Occipital lobe (tissue), 2 donors: ENCODE results near the gene FUCA2. TPM values are rescaled to one million over a fixed set of nuclear protein-coding genes. Genes with fewer than 3 reads are reported as not detected.
A peak's percentile ranks its signal among the peaks of the same experiment; 100 is the strongest.

Experiments used
- DNase-seq: peaks from one replicate; lab custom pipeline; 2025; lab: John Stamatoyannopoulos, UW
- total RNA-seq: library from RNA; depleted of rRNA; stranded (reverse); fragments of >200 nt; gene quantifications from one replicate; pipeline ENCODE4 v1.2.3, GENCODE V29; 2014

The FUCA2 gene
- total RNA-seq = 13.4 TPM

GRCh38 chr6:143510991-143511891, at the start of gene FUCA2:
Gene FUCA2 (minus strand): TSS chr6:143511720. CDS start chr6:143511634, 86 bp downstream.
- peak; percentile 79 for DNase-seq

- no peak for DNase-seq
Measured at GRCh38 chr6:143561105-143561704, 49.7 kb upstream of the FUCA2 start.

GRCh38 chr6:143559051-143559660, 47.6 kb upstream of the FUCA2 start:
- no peak for DNase-seq

- no peak for DNase-seq
Measured at GRCh38 chr6:143556529-143556928, 45.0 kb upstream of the FUCA2 start.

GRCh38 chr6:143555582-143555981, 44.1 kb upstream of the FUCA2 start:
- no peak for DNase-seq

- no peak for DNase-seq
Measured at GRCh38 chr6:143555071-143555492, 43.6 kb upstream of the FUCA2 start.

GRCh38 chr6:143553337-143553736, 41.8 kb upstream of the FUCA2 start:
- no peak for DNase-seq

- no peak for DNase-seq
Measured at GRCh38 chr6:143549949-143550268, 38.4 kb upstream of the FUCA2 start.

GRCh38 chr6:143549221-143549948, 37.9 kb upstream of the FUCA2 start:
- no peak for DNase-seq

- DNase-seq = no peak
Measured at GRCh38 chr6:143546599-143546998, 35.1 kb upstream of the FUCA2 start.

GRCh38 chr6:143545976-143546547, 34.5 kb upstream of the FUCA2 start:
- no peak for DNase-seq

GRCh38 chr6:143545165-143545564, 33.6 kb upstream of the FUCA2 start:
- DNase-seq = no peak

- DNase-seq = no peak
Measured at GRCh38 chr6:143544011-143544696, 32.6 kb upstream of the FUCA2 start.

- no peak for DNase-seq
Measured at GRCh38 chr6:143543435-143543834, 31.9 kb upstream of the FUCA2 start.

- no peak for DNase-seq
Measured at GRCh38 chr6:143542888-143543287, 31.4 kb upstream of the FUCA2 start.

- DNase-seq = no peak
Measured at GRCh38 chr6:143540192-143540591, 28.7 kb upstream of the FUCA2 start.

GRCh38 chr6:143539734-143540133, 28.2 kb upstream of the FUCA2 start:
- DNase-seq = no peak

GRCh38 chr6:143539106-143539505, 27.6 kb upstream of the FUCA2 start:
- DNase-seq = no peak

GRCh38 chr6:143538374-143538773, 26.9 kb upstream of the FUCA2 start:
- DNase-seq = no peak

- no peak for DNase-seq
Measured at GRCh38 chr6:143536866-143537691, 25.6 kb upstream of the FUCA2 start.
